Right ventricle myocardium superior (tissue), 1 donor: ENCODE data around the gene SPANXD. TPM values are rescaled to one million over a fixed set of nuclear protein-coding genes. Genes with fewer than 3 reads are reported as not detected.
"Not testable (repeated sequence)": the region's sequence is repeated elsewhere in the genome, so short reads cannot be mapped to it uniquely, and the experiment has no call there.

Experiments used
- ATAC-seq: fragments of 200-7000 bp; cut with Tn5 transposase; one replicate; pipeline ENCODE4 v1.9.1; 2020; ENCODE audit warnings: mild to moderate bottlenecking; ENCODE audit not compliant: poor library complexity
- DNase-seq: peaks from one replicate; pipeline ENCODE4 v3.0.0-alpha.2; 2020
- intact Hi-C: fragments of 100-400 bp; cut with DNase I; formaldehyde crosslinking; loops from one replicate; pipeline ENCODE4 v1.11.2; 2022
- long read RNA-seq: library from polyadenylated mRNA; unstranded; transcript quantifications from one replicate; pipeline ENCODE4 v2.0.0, GENCODE V29; 2021
- total RNA-seq: library from RNA; stranded (reverse); fragmentation: NEBNext Ultra II Directional; extraction: Animal tissue kit (Norgen Biotek cat#: 25700); gene quantifications from one replicate; pipeline ENCODE4 v1.2.1, GENCODE V29; 2021
- donor health status: DM: no; HTN: yes; CAD: no; lungs with severe emphysema.

SPANXD gene
- not detected for total RNA-seq
- long read RNA-seq = 0 reads

- DNase-seq, ATAC-seq, intact Hi-C loops: not testable (repeated sequence)
Observed at GRCh38 chrX:141698639-141699038, at the start of gene SPANXD. Gene SPANXD (minus strand): TSS chrX:141698739. CDS start chrX:141698405, 334 bp downstream.

GRCh38 chrX:141742666-141743065 lies 44.1 kb upstream of the SPANXD start:
- no peak for DNase-seq
- intact Hi-C loops = no loop called here
- no peak for ATAC-seq

- DNase-seq (no peak), ATAC-seq (no peak)
- intact Hi-C loops = no loop called here
Observed at GRCh38 chrX:141736656-141737055, 38.1 kb upstream of the SPANXD start.

GRCh38 chrX:141733371-141733770 lies 34.8 kb upstream of the SPANXD start:
- intact Hi-C loops = no loop called here
- no peak for ATAC-seq
- no peak for DNase-seq

DNA sequence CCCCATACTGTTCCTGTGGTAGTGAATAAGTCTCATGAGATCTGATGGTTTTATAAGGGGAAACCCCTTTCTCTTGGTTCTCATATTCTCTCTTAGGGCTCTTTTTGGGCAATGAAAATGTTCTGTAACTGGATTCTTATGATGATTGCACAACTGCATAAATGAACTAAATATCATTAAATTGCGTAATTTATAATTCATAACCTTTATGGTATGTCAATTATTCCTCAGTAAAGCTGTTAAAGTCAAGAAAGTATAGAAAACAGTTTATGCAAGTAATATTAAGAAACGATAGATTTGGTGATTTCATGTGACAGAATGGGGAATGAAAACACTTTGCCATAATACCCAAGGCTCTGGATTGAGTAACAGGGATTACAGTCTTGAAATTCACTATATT lies 33.5 kb upstream of the SPANXD start:
- ATAC-seq = no peak
- no peak for DNase-seq
- intact Hi-C loops = no loop called here

- ATAC-seq = no peak
- no peak for DNase-seq
- intact Hi-C loops = no loop called here
Observed at GRCh38 chrX:141724186-141724585, 25.6 kb upstream of the SPANXD start.

- no peak for DNase-seq
Observed at GRCh38 chrX:141714680-141715079, 16.1 kb upstream of the SPANXD start.

DNA sequence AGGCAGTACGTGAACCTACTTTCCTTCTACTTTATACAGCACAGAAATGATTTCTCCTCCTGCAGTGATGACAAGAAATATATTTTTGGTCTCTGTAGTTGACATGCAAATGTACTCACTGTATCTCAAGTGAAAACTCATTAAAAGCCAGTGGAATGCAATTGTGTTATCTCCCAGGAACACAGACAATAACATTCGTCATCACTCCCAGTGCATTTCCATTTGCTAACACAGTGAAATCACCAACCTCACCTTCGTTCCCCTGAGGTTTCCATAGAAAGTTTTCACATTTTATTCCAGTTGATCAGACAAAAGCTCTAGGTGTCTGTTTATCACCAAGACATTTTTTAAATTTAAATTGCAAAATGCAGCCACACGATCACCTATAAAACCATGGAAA lies 2.5 kb upstream of the SPANXD start:
- ATAC-seq (no peak), DNase-seq (no peak)
- intact Hi-C loops = no loop called here

More at GRCh38 chrX:141714680-141715079, 16.1 kb upstream of the SPANXD start:
- intact Hi-C loops = no loop called here
- ATAC-seq = no peak

GRCh38 chrX:141673946-141674345 lies 24.6 kb downstream of the SPANXD start:
- ATAC-seq (no peak), DNase-seq (no peak)
- intact Hi-C loops = no loop called here

DNA sequence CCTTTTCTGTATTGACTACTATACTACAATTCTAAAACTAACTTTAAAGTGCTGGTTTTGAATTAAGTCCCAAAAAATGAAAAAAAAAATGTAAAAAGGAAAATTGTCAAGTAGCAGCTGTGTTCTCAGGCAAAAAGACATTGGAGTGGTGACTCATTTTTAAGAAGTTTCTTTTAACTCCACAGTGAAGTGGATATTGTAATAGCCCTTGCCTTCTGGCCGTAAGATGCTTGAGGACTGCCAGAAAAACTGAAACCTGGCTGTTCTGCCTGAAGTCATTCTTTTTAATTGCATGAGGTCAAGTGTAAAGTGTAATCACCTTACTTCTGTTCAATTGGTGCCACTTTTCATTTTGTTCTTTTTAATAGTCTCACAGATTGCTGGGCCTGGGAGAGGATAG lies 28.9 kb downstream of the SPANXD start:
- no peak for DNase-seq
- no peak for ATAC-seq
- intact Hi-C loops = no loop called here

GRCh38 chrX:141668371-141668770 lies 30.2 kb downstream of the SPANXD start:
- intact Hi-C loops = no loop called here
- DNase-seq = no peak
- ATAC-seq = no peak

DNA sequence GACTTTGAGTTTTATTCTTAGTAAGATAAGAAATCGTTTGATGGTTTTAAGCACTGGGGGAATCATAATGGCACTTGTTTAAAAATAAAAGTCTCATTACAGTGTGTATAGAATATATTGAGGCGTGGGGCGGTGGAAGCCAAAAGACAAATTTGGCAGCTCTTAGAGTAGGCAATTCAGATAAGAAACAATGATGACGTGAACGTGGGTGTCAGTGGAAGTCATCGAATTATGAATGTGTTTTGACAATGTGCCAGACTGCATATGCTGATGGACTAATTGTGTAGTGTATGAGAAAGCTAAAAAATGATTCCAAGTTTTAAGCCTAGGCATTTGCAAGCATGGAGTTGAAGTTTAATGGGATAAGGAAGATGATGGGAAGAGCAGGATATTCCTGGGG lies 35.8 kb downstream of the SPANXD start:
- intact Hi-C loops = no loop called here
- no peak for DNase-seq
- ATAC-seq = no peak

DNA sequence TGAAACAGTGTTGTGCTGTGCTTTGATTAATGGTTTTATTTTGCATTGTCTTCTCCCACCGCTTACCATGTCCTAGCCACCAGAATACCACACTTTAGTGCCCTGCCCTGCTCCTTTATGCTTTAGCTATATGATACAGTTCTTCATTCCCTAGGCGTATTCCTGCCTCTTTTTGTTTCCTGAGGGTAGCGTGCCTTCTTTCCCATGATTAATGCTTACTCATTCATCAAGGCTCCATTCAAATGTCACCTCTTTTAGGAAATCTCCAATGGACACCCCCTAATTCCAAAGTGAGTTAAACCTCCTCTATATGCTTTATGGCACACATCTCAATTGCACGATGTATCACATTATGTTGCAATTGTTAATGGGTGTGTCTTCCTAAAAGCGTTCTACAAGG lies 46.3 kb downstream of the SPANXD start:
- ATAC-seq (no peak), DNase-seq (no peak)
- intact Hi-C loops = no loop called here

Other genes starting within 250 kb of the SPANXD start
- gene SPANXA1, start 114.0 kb downstream of the SPANXD start, total RNA-seq = not detected
- gene SPANXA2, start 109.0 kb downstream of the SPANXD start, total RNA-seq = not detected
- gene MAGEC3, start 139.6 kb upstream of the SPANXD start, total RNA-seq = not detected
- not detected for gene MAGEC1, start 205.2 kb upstream of the SPANXD start, total RNA-seq